ENCODE data around the gene MAP3K5.

MAP3K5 gene

GRCh38 chr6:136571496-136571895, 220.8 kb downstream of the MAP3K5 start:
- DNase-seq (ENCODE audit: insufficient read length, low spot score) (no peak), FAIRE-seq (no peak)
- TF ChIP-seq CTCF (IDR thresholded peaks at IDR 0.05; ENCODE audit: insufficient read depth, missing control alignments), result no peak

- TF ChIP-seq CTCF (IDR thresholded peaks at IDR 0.05; ENCODE audit: insufficient read depth, missing control alignments), result no peak
- no peak for FAIRE-seq
- DNase-seq (ENCODE audit: insufficient read length, low spot score), result no peak
Observed at GRCh38 chr6:136571065-136571464, 221.2 kb downstream of the MAP3K5 start.

DNA sequence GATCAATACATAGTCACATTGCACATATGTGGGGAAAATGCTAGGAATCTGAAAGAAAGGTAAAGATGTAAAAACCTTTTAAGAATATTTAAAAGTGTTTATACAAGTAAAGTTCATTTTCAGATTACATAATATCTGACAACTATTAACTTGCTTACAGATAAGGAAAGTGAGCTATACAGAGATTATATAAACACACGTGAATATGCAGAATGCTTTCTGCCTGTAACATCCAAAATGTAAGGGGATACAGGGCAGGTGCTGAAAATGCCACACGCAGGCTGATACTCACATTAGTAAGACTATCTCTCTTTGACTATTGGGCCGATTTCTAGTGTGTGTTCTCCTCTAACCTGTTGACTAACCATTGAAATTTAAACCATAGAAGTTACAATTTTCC, 224.1 kb downstream of the MAP3K5 start:
- no peak for TF ChIP-seq CTCF (IDR thresholded peaks at IDR 0.05; ENCODE audit: insufficient read depth, missing control alignments)
- FAIRE-seq (no peak), DNase-seq (ENCODE audit: insufficient read length, low spot score) (no peak)

- TF ChIP-seq CTCF (IDR thresholded peaks at IDR 0.05; ENCODE audit: insufficient read depth, missing control alignments), result no peak
Observed at GRCh38 chr6:136567688-136568087, 224.6 kb downstream of the MAP3K5 start.

DNA sequence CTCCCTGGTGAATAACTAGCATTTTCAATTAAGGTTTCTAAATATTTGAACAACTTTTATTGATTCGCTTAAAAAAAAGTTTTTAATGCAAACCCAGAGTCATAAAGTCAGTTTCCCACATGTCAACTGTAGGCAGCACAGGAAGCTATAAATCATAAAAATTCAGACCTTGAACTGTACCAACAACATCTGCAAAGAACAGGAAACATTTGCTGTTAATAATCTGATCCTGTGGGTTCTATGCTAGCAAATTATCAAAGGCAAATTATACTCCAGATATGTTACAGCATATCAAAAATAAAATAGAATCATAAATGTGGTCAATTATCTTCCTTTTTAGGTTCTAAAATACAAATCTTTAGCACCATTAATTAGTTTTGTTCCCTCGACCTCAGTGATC, 225.4 kb downstream of the MAP3K5 start:
- DNase-seq (ENCODE audit: insufficient read length, low spot score), result no peak
- FAIRE-seq, result no peak
- no peak for TF ChIP-seq CTCF (IDR thresholded peaks at IDR 0.05; ENCODE audit: insufficient read depth, missing control alignments)

More at GRCh38 chr6:136567688-136568087, 224.6 kb downstream of the MAP3K5 start:
- FAIRE-seq (no peak), DNase-seq (ENCODE audit: insufficient read length, low spot score) (no peak)

DNA sequence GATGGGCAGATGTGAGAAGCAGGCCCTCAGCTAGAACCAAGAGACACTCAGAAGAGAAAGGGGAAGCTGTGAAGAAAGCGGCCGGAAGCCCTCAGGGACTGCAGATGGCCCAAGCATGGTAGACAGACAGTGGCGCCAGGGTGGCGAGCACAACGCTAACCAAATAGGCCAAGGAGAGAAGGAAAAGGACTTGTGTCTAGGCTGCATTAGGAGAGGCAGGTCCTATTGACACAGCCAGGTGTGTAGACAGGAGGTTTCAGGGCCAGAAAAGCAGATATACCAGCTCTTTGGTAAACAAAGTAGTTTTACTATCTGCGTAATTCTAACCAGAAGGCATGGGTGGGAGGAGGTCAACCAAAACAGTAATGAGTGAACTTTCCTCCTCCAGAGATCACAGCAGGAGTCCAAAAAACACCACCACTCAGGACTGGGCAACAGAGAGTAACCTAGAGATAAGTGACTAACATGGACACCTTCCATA, 226.2 kb downstream of the MAP3K5 start:
- no peak for FAIRE-seq
- TF ChIP-seq CTCF (IDR thresholded peaks at IDR 0.05; ENCODE audit: insufficient read depth, missing control alignments), result no peak
- no peak for DNase-seq (ENCODE audit: insufficient read length, low spot score)

DNA sequence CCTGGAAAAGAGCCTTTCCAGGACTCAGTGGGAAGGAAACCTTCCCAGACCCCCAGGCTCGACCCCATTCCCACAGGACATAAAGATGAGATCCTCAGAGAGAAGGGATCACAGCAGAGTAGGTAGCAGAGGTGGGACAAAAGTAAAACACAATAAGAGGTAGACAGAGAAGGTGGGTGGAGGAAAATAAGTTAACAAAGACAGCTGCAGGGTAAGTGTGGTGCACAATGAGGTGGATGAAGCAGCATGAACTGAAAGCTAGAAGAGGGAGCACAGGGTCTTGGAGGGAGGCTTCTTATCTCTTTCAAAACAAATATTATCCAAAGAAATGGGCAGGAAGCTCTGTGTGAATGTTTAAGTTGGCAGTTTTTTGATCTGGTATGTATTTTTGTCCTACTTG, 228.1 kb downstream of the MAP3K5 start:
- TF ChIP-seq CTCF (IDR thresholded peaks at IDR 0.05; ENCODE audit: insufficient read depth, missing control alignments), result no peak
- DNase-seq (ENCODE audit: insufficient read length, low spot score) (no peak), FAIRE-seq (no peak)

All from D721Med (cell line).